Spleen (tissue), 7 donors: ENCODE results near the gene SUPT3H.

Experiments
- POLR2A ChIP-seq, 3 donors: fragments of 450-650 bp; IDR thresholded peaks; one replicate each; pipeline ENCODE4 v1.5.1; 2017; ENCODE audit warnings: antibody characterized with exemption in 3 of 3, mild to moderate bottlenecking in 1 of 3
- POLR2AphosphoS5 ChIP-seq, 3 donors: sonication (generic); formaldehyde crosslinking; IDR thresholded peaks; one replicate each; pipeline ENCODE4 v1.5.1; 2017; ENCODE audit warnings: antibody characterized with exemption in 3 of 3
- TF ChIP-seq, protein P1 (sequence below), 11 experiments: fragments of 200-600 bp in 7 of 11; fragments of 450-650 bp in 4 of 11; sonication (generic) in 4 of 11; IDR thresholded peaks in 8 of 11; conservative IDR thresholded peaks in 3 of 11; 1 replicate in 7 of 11; 2 replicates in 4 of 11; pipeline versions ENCODE4 v1.4.0 to v1.8.0; 2016 to 2021; ENCODE audit warnings: antibody characterized with exemption in 11 of 11, inconsistent platforms in 4 of 11, mild to moderate bottlenecking in 1 of 11
- donor health status: DM: no; HTN: no; CAD: no; lungs with moderate emphysema.
- donor health status: DM: no; HTN: no; CAD: no.
- donor health status: DM: no; HTN: no; CAD: no.

GRCh38 chr6:44779130-44779826 is 598.5 kb downstream of the SUPT3H start:
- TF ChIP-seq, protein P1, sequence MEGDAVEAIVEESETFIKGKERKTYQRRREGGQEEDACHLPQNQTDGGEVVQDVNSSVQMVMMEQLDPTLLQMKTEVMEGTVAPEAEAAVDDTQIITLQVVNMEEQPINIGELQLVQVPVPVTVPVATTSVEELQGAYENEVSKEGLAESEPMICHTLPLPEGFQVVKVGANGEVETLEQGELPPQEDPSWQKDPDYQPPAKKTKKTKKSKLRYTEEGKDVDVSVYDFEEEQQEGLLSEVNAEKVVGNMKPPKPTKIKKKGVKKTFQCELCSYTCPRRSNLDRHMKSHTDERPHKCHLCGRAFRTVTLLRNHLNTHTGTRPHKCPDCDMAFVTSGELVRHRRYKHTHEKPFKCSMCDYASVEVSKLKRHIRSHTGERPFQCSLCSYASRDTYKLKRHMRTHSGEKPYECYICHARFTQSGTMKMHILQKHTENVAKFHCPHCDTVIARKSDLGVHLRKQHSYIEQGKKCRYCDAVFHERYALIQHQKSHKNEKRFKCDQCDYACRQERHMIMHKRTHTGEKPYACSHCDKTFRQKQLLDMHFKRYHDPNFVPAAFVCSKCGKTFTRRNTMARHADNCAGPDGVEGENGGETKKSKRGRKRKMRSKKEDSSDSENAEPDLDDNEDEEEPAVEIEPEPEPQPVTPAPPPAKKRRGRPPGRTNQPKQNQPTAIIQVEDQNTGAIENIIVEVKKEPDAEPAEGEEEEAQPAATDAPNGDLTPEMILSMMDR (IDR thresholded peaks at IDR 0.05 in 8 of 11, conservative IDR thresholded peaks at IDR 0.05 in 3 of 11): no peak
- no peak for TF ChIP-seq POLR2AphosphoS5 (IDR thresholded peaks at IDR 0.05)
- no peak for TF ChIP-seq POLR2A (IDR thresholded peaks at IDR 0.05)
